Activated CD4-positive, alpha-beta T cell treated with anti-CD3 and anti-CD28 coated beads, Interleukin-2, amount 50 U/mL, for 48 hours (primary cell): ENCODE measurements around the gene POLR2L.

Experiments used
- DNase-seq, 2 experiments: peaks; one replicate each; pipeline ENCODE4 v3.0.0-alpha.2; 2020

The POLR2L gene

DNA sequence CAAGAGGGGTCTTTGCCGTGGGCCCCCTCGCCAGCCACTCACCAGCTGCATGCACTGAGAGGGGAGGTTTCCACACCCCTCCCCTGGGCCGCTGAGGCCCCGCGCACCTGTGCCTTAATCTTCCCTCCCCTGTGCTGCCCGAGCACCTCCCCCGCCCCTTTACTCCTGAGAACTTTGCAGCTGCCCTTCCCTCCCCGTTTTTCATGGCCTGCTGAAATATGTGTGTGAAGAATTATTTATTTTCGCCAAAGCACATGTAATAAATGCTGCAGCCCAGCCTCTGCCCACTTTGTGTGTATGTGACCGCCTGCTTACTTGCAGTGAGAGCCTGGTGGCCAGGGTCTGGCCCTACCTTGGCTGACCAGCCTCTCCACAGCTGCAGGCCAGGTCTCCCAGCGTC is 17.4 kb downstream of the POLR2L start:
- DNase-seq, result no peak

DNA sequence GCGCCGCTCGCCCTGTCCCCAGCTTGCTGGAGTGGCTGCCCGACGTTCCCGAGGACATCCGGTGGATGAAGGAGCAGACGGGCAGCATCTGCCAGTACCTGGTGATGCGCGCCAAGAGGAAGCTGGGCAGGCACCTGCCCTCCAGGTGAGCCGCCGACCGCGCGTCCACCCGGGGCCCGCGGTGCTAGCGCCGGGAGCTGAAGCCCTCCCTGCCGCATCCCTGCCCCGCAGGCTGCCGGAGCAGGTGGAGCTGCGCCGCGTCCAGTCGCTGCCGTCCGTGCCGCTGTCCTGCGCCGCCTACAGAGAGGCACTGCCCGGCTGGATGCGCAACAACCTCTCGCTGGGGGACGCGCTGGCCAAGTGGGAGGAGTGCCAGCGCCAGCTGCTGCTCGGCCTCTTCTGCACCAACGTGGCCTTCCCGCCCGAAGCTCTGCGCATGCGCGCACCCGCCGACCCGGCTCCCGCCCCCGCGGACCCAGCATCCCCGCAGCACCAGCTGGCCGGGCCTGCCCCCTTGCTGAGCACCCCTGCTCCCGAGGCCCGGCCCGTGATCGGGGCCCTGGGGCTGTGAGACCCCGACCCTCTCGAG is 17.9 kb downstream of the POLR2L start:
- no peak for DNase-seq

DNA sequence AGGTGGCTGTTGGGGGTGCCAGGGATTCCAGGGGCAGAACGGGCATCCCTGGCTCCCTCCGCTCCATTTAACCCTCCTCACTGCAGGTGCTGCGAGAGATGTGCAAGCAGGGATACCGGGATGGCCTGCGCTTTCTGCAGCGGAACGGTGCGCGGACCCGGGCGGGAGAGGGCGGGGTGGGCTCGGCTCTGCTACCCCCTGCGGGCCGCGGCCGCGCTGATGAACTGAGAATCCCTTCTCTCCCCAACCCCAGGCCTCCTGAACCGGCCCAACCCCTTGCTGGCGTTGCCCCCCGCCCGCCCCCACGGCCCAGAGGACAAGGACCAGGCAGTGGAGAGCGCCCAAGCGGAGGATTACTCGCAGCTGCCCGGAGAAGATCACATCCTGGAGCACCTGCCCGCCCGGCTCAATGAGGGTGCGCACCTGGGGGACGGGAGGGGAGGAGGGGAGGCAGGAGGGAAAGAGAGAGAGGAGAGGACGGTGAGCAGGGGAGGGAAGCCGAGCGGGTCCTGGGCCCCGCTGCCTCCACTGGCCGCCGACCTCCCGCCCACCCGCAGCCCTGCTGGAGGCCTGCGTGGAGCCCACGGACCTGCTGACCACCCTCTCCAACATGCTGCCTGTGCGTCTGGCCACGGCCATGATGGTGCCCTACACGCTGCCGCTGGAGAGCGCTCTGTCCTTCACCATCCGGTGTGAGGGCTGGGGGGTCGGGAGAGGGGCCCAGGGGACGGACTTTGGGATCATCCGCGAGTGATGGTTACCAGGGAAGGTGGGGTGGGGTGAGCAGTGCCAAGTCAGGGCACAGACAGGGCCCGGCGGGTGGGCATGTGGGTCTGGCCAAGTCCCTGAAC is 18.7 kb downstream of the POLR2L start:
- DNase-seq, result no peak

DNA sequence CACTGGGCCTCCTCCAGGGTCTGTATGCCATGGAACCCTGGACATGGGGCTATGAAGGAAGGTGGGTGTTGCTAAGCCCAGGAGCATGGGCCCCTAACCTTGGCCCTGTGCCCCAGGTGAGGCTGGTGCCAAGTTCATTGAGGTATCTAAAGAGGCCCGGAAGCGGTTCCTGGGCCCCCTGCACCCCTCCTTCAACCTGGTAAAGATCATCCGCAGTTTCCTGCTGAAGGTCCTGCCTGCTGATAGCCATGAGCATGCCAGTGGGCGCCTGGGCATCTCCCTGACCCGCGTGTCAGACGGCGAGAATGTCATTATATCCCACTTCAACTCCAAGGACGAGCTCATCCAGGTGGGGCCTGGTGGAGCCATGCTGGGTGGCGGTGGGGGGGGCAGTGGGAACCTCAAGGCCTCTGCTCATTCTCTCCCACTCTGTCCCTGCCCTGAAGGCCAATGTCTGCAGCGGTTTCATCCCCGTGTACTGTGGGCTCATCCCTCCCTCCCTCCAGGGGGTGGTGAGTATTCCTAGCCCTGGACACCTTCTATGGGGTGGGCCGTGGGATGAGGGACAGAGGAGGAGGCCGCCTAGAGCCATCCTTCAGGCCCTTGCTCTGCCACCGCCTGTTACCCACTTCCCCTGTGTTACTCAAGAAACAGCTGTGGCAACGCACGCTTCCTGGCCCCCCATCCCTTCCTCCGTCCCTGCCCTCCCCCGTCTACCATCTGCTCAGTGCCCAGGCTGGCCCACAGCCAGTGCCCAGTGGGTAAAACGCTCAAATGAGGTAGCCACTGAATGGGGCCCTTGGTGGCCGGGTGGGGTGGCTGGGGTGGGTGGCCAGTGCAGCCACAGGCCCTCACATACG is 20.6 kb downstream of the POLR2L start:
- no peak for DNase-seq

GRCh38 chr11:820655-821511 is 21.4 kb downstream of the POLR2L start:
- no peak for DNase-seq

- peak; percentile 93 to 94 for DNase-seq
These were observed 22.2 kb downstream of the POLR2L start for GRCh38 chr11:819943-820649.

- peak; percentile 92 to 94 for DNase-seq
These were observed 23.0 kb downstream of the POLR2L start for GRCh38 chr11:819129-819931.

- no peak for DNase-seq
These were observed 23.8 kb downstream of the POLR2L start, which contains the start of gene PNPLA2 for GRCh38 chr11:818396-819128. Gene PNPLA2 (plus strand): TSS chr11:818914. CDS start chr11:819719, 805 bp downstream.

DNA sequence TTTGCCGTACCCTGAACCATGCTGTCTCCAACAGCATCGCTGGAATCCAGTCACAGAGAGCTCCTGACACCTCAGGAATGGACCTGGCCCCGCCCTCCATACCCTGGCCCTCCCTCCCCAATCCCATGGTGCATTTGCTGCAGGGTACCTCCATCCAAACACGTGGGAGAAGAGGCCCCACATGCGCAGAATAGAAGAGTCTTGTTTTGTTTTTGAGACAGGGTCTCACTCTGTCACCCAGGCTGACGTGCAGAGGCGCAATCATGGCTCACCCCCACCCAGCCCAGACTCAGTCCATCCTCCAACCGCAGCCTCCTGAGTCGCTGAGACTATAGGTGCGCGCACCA is 25.9 kb downstream of the POLR2L start:
- no peak for DNase-seq

DNA sequence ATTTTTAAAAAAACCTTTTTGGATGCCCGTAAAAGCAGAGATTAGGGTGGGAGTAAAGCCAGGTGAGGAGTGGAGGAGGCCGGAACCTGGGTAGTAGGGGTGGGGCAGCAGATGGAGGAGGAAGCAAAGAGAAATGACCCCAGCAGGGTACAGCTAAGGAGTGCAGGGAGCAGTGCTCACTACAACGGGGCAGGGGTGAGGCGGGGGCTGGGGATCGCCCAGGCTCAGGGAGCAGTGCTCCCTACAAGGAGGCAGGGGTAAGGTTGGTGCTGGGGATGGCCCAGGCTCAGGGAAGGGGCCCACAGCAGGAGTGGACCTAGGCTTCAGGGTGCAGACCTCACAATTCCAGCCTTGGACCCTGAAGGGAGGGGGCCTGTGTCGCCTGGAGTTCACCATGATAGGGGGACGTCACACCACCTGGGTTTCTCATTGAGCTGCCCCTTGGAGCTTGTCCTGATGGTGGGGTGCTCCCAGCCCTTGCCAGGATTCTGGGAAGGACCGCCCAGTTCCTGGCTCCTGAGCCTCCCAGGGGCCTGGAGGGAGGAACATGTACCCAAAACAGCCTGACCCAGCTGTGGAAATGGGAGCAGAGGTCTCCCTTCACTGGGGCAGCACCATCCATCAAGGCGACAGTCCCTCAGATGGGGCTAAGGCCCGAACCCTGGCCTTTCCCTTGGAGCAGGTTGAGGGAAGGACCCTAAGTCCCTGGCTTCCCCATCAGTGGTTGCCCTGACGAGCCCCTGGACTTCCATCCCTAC is 26.5 kb downstream of the POLR2L start:
- no peak for DNase-seq

DNA sequence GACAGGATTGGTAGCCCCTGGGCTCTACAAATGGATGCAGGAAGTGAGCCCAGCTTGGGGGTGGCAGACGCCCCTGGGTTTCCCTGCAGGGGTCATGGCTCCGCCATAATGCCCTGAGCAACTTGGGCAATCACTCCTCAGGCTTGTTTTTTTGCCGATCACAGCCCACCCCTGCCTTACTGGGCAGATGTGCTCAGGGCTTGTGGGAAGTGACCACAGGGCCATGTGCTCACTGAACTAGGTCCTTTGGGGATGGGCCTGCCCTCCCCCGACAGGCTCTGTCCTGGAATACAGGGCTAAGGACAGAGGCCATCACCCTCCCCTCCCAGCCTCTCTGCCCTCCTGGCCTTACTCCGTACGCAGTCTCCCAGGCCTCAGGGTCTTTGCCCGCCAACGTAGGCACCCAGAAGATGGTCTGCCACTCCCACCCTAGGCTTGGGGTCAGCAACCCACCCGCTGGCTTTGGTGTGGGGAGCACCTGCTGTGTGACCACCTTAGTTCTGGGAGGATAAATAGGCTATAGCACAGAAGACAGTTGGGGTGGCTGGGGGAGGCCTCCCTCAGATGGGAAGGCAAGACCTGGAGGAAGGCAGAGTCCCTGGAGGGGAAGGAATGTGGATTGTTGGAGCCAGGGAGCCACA is 28.8 kb downstream of the POLR2L start:
- no peak for DNase-seq

DNA sequence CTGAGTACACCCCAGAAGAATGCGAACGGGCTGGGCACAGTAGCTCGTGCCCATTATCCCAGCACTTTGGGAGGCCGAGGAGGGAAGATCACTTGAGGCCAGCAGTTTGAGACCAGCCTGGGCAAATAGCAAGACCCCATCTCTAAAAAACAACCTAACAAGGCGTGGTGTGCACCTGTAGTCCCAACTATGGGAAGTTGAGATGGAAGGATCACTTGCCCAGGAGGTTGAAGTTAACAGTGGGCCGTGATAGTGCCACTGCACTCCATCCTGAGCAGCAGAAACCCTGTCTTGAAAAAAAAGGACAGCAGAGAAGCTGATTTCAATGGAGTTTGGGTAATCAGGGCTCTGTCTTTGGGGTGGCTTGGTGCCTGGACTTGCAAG is 29.3 kb downstream of the POLR2L start:
- DNase-seq, result no peak

- no peak for DNase-seq
These were observed 29.9 kb downstream of the POLR2L start for GRCh38 chr11:812390-812789.

DNA sequence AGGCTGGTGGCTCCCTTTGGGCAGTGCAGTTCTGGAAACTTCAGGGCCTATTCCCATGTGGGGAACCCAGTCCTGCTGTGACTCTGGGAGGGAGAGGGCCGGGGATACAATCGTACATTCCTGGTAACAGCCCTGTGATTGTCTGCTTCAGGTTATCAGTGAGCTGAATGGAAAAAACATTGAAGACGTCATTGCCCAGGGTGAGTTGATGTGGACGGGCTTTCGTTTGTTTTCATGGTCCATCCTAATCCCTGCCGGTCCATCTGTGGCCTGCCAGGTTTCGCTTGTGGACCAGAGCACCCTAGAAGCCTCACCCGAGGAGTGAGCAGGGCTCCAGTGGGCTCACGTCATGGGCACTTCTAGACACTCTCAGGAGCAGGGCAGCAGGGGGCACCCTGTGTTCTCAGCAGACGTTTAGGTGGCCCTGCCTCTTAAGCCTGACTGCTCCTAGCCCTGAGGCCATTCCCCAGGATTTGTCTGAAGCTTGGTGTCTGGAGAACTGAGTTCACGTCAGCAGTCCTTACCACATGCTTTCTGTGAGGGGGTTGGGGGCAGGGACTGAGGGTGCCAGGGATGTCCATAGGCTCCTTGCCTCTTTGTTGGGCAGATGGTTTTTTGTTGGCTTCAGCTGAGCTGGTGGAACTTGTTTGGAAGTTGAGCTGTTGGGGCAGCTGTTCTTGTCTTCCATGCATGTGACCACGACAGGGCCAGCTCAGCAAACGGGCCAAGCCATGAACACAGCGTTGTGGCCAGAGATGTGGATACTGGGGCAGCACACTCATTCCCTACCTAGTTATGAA is 30.7 kb downstream of the POLR2L start:
- no peak for DNase-seq

DNA sequence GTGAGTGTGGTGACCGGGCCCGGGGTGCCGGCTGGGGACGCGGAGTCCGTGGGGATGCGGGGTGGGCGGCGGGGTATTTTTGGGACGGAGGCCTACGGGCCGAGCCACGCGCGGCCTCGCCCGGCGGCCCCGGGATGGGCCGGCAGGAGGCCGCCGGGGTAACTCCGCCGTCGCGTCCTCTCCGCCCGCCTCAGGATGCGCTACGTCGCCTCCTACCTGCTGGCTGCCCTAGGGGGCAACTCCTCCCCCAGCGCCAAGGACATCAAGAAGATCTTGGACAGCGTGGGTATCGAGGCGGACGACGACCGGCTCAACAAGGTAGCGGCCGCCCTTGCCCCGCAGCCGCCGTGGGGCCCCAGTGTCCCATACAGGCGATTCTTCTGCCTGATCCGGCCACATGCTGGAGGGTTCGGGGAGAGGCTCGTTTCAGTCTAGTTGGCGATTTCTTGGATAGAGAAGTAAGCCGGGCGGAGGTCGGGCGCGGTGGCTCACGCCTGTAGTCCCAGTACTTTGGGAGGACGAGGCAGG is 32.2 kb downstream of the POLR2L start:
- DNase-seq, result no peak

DNA sequence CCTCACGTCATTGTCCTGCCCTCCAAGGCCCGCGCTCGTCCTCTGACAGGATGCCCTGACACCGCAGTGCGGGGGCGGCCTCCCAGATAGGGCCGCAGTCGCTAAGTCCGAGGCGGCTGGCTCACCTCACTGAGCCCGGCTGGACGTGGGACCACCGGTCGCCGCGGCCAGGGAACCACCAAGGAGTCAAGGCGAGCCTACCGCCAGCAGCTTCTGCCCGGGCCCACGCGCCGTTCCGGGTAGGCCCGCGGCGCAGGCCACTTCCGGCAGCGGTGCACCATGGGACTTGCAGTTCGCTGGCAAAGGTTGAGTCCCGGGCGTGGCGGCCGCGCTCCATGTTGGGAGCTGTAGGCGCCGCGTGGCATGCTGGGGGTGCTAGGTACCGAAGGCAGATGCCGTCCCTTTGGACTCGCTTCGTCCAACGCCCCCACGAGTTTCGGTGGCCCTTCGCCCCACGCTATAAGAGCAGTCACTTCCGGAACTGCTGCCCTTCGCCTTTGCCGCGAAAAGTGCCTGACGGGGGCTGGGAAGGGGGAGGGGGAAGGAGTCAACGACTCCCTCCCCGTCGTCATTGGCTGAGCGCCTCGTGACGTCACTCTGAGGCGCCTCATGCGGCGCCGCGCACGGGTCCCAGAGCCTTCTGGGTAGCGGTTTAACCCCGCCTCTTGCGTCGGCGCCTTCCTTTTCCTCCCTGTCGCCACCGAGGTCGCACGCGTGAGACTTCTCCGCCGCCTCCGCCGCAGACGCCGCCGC is 32.9 kb downstream of the POLR2L start, which contains the start of gene RPLP2:
Gene RPLP2, plus strand, starts transcription at position 681 of the 753 bp plus-strand sequence. CDS start 268 bp downstream, outside the sequence.
- DNase-seq, result peak; percentile 98
